GM12878 (cell line): ENCODE results near the gene RIIAD1. TPM values are rescaled to one million over a fixed set of nuclear protein-coding genes. Genes with fewer than 3 reads are reported as not detected.

Experiments
- ASH2L ChIP-seq: fragments of 300-600, 200-600 bp; sonication (generic); IDR thresholded peaks from 2 replicates; pipeline ENCODE4 v1.6.1; 2017; ENCODE audit warnings: low read depth, mild to moderate bottlenecking, borderline replicate concordance
- CBFB ChIP-seq: IDR thresholded peaks from 2 replicates; pipeline ENCODE4 v1.6.1; 2016; ENCODE audit warnings: antibody characterized with exemption, low read depth
- CBX3 ChIP-seq: fragments of 200-600 bp; sonication (generic); IDR thresholded peaks from 2 replicates; pipeline ENCODE4 v1.6.1; 2016; ENCODE audit warnings: low read depth, borderline replicate concordance
- FOXK2 ChIP-seq: fragments of 450-650 bp; IDR thresholded peaks from 2 replicates; pipeline ENCODE4 v1.6.1; 2017; ENCODE audit warnings: mild to moderate bottlenecking, moderate library complexity
- JUND ChIP-seq: IDR thresholded peaks from 2 replicates; pipeline ENCODE4 v1.6.1; 2012; ENCODE audit warnings: low read depth, mild to moderate bottlenecking, low read length, improper control_type of control experiment, moderate library complexity
- KAT2A ChIP-seq: conservative IDR thresholded peaks from 2 replicates; pipeline ENCODE4 v1.6.1; 2011; ENCODE audit warnings: low read depth, low read length; ENCODE audit not compliant: control insufficient read depth
- KLF5 ChIP-seq: fragments of 450-650 bp; IDR thresholded peaks from 2 replicates; pipeline ENCODE4 v1.6.1; 2014; ENCODE audit warnings: mild to moderate bottlenecking; ENCODE audit not compliant: partially characterized antibody
- MXI1 ChIP-seq: fragments of 150-350 bp; IDR thresholded peaks from 2 replicates; pipeline ENCODE4 v1.6.1; 2011; ENCODE audit warnings: low read depth, mild to moderate bottlenecking, inconsistent platforms, low read length, improper control_type of control experiment
- MYB ChIP-seq: fragments of 150-350 bp; IDR thresholded peaks from 2 replicates; pipeline ENCODE4 v1.6.1; 2014; ENCODE audit warnings: mild to moderate bottlenecking, low read depth, low read length, borderline replicate concordance
- NFIC ChIP-seq: IDR thresholded peaks from 2 replicates; pipeline ENCODE4 v1.6.1; 2012; ENCODE audit warnings: low read depth, mild to moderate bottlenecking, inconsistent platforms, low read length, moderate library complexity
- POLR2AphosphoS5 ChIP-seq: IDR thresholded peaks from 2 replicates; pipeline ENCODE4 v1.6.1; 2011; ENCODE audit warnings: mild to moderate bottlenecking, low read length, inconsistent platforms
- RB1 ChIP-seq: fragments of 450-650 bp; formaldehyde crosslinking; IDR thresholded peaks from 2 replicates; pipeline ENCODE4 v1.6.1; 2017; ENCODE audit warnings: mild to moderate bottlenecking, borderline replicate concordance
- RCOR1 ChIP-seq: conservative IDR thresholded peaks from 2 replicates; pipeline ENCODE4 v1.6.1; 2012; ENCODE audit warnings: low read depth, low read length, improper control_type of control experiment
- RUNX3 ChIP-seq: IDR thresholded peaks from 2 replicates; pipeline ENCODE4 v1.6.1; 2012; ENCODE audit warnings: low read length, inconsistent platforms
- SMAD1 ChIP-seq: fragments of 450-650 bp; IDR thresholded peaks from 2 replicates; pipeline ENCODE4 v1.6.1; 2018; ENCODE audit warnings: mild to moderate bottlenecking, low read depth; ENCODE audit not compliant: partially characterized antibody
- YY1 ChIP-seq: IDR thresholded peaks from 2 replicates; pipeline ENCODE4 v1.6.1; 2011; ENCODE audit warnings: low read depth, mild to moderate bottlenecking, low read length
- ZNF274 ChIP-seq: IDR thresholded peaks from one replicate; pipeline ENCODE4 v1.8.0; 2011; ENCODE audit not compliant: insufficient read length, insufficient read depth
- polyA plus RNA-seq, 11 experiments: library from polyadenylated mRNA; depleted of rRNA in 4 of 11; unstranded in 6 of 11; stranded (reverse) in 5 of 11; fragments of >200 nt; fragmentation: Nextera tagmentation in 4 of 11; fragmentation: Illumina TruSeq in 1 of 11; extraction: Ambion mirVana in 4 of 11; extraction: Trizol in 1 of 11; gene quantifications; 1 replicate in 1 of 11; 2 replicates in 10 of 11; pipeline versions ENCODE4 v1.2.1 to v1.2.3, GENCODE V29; 2011 to 2016; ENCODE audit warnings: inconsistent platforms in 2 of 11, missing spikeins in 2 of 11, low read depth in 1 of 11
- total RNA-seq, 4 experiments: library from RNA; depleted of rRNA in 3 of 4; stranded (reverse); fragments of >200 nt in 3 of 4; fragmentation: Illumina TruSeq in 1 of 4; extraction: Trizol in 1 of 4; gene quantifications; 2 replicates each; pipeline versions ENCODE4 v1.2.1 to v1.2.3, GENCODE V29; 2013 to 2021
- TF ChIP-seq, protein P1 (sequence below): fragments of 450-650 bp; IDR thresholded peaks from 2 replicates; pipeline ENCODE4 v1.6.1; 2017; ENCODE audit warnings: mild to moderate bottlenecking, moderate library complexity
- TF ChIP-seq, protein P2 (sequence below): IDR thresholded peaks from 2 replicates; pipeline ENCODE4 v1.6.1; 2011; ENCODE audit warnings: borderline replicate concordance, low read depth, mild to moderate bottlenecking, moderate library complexity, low read length; ENCODE audit not compliant: insufficient read depth, poor library complexity, severe bottlenecking
- TF ChIP-seq, protein P3 (sequence below): fragments of 450-650 bp; IDR thresholded peaks from 2 replicates; pipeline ENCODE4 v1.6.1; 2017; ENCODE audit warnings: mild to moderate bottlenecking

RIIAD1 gene
- total and polyA plus RNA-seq, 10 of the 15 experiments (the other 5 are each of a cell fraction or from before 2014, with no cell fraction given) = not detected

DNA sequence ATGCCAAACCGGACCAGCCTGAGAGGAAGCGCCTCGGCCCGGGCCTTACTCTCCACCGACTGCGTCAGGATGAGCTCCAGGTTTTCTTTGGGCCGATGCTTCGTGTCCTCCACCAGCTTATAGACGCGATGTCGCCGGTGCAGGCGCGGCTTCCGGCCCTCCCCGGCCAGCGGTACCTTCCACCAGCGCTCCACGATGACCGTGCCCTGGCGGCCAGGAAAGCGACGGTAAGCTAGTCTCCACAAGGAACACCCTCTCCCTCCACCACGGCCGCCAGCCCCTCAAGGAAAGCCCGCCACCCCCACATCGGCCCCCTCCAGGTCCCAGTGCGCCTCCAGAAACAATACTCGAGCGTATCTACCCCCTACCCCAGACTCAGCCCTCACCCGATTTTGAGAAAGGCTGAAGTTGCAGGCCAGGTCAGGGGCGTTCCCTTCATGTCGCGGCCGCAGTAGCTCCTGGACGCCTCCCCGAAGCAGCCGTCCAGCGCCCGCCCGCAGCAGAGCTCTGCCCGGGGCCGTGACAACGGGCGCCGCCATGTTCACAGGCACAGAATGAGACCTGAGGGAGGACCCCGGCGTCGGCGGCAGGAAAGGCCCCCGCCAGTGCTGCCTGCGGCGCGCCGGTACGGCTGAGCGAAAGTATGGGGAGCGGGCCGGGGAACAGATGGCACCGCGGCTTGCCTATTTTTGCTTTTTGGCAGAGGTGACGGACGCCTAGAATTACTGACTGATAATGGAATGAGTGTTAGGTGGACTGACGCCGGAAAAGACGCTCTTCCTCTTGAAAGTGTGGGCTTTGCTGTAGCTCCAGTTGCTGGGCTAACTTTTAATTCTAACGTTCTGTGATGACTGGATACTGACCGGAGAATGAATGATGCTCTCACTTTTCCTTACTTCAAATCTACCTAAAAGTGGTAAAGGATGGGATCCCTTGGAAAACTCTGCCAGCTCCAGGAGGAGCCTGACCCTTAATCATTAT, 41.9 kb downstream of the RIIAD1 start, which contains the start of gene MRPL9 (continued):
- peak; percentile 40 for TF ChIP-seq RUNX3
- no peak for TF ChIP-seq KAT2A
- TF ChIP-seq, protein P1, sequence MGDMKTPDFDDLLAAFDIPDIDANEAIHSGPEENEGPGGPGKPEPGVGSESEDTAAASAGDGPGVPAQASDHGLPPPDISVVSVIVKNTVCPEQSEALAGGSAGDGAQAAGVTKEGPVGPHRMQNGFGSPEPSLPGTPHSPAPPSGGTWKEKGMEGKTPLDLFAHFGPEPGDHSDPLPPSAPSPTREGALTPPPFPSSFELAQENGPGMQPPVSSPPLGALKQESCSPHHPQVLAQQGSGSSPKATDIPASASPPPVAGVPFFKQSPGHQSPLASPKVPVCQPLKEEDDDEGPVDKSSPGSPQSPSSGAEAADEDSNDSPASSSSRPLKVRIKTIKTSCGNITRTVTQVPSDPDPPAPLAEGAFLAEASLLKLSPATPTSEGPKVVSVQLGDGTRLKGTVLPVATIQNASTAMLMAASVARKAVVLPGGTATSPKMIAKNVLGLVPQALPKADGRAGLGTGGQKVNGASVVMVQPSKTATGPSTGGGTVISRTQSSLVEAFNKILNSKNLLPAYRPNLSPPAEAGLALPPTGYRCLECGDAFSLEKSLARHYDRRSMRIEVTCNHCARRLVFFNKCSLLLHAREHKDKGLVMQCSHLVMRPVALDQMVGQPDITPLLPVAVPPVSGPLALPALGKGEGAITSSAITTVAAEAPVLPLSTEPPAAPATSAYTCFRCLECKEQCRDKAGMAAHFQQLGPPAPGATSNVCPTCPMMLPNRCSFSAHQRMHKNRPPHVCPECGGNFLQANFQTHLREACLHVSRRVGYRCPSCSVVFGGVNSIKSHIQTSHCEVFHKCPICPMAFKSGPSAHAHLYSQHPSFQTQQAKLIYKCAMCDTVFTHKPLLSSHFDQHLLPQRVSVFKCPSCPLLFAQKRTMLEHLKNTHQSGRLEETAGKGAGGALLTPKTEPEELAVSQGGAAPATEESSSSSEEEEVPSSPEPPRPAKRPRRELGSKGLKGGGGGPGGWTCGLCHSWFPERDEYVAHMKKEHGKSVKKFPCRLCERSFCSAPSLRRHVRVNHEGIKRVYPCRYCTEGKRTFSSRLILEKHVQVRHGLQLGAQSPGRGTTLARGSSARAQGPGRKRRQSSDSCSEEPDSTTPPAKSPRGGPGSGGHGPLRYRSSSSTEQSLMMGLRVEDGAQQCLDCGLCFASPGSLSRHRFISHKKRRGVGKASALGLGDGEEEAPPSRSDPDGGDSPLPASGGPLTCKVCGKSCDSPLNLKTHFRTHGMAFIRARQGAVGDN = 0 out of 2 replicates have a peak, but pooled peaks have one; percentile 35
- no peak for TF ChIP-seq CBX3
- TF ChIP-seq POLR2AphosphoS5 = peak; percentile 85
- TF ChIP-seq YY1 = peak; percentile 99
- TF ChIP-seq RB1 = peak; percentile 94
- TF ChIP-seq, protein P2, sequence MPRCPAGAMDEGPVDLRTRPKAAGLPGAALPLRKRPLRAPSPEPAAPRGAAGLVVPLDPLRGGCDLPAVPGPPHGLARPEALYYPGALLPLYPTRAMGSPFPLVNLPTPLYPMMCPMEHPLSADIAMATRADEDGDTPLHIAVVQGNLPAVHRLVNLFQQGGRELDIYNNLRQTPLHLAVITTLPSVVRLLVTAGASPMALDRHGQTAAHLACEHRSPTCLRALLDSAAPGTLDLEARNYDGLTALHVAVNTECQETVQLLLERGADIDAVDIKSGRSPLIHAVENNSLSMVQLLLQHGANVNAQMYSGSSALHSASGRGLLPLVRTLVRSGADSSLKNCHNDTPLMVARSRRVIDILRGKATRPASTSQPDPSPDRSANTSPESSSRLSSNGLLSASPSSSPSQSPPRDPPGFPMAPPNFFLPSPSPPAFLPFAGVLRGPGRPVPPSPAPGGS = no peak
- TF ChIP-seq ZNF274 = no peak
- peak; percentile 96 for TF ChIP-seq MYB
- 0 out of 2 replicates have a peak, but pooled peaks have one; percentile 72 for TF ChIP-seq ASH2L
- TF ChIP-seq MXI1 = peak; percentile 83
- 0 out of 2 replicates have a peak, but pooled peaks have one; percentile 58 for TF ChIP-seq RCOR1
- TF ChIP-seq, protein P3, sequence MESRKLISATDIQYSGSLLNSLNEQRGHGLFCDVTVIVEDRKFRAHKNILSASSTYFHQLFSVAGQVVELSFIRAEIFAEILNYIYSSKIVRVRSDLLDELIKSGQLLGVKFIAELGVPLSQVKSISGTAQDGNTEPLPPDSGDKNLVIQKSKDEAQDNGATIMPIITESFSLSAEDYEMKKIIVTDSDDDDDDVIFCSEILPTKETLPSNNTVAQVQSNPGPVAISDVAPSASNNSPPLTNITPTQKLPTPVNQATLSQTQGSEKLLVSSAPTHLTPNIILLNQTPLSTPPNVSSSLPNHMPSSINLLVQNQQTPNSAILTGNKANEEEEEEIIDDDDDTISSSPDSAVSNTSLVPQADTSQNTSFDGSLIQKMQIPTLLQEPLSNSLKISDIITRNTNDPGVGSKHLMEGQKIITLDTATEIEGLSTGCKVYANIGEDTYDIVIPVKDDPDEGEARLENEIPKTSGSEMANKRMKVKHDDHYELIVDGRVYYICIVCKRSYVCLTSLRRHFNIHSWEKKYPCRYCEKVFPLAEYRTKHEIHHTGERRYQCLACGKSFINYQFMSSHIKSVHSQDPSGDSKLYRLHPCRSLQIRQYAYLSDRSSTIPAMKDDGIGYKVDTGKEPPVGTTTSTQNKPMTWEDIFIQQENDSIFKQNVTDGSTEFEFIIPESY = peak; percentile 89
- peak; percentile 68 for TF ChIP-seq KLF5
- TF ChIP-seq NFIC = peak; percentile 32; the same call in 1 of the 2 replicates
- TF ChIP-seq FOXK2 = 0 out of 2 replicates have a peak, but pooled peaks have one; percentile 30
- peak; percentile 51 for TF ChIP-seq SMAD1
- TF ChIP-seq CBFB = peak; percentile 95
- no peak for TF ChIP-seq JUND
